ENCODE data around the gene NUMBL.

The NUMBL gene

GRCh38 chr19:40716031-40716481 is 25.6 kb upstream of the NUMBL start:
- peak; percentile 72 for DNase-seq (ENCODE audit: low spot score)

DNA sequence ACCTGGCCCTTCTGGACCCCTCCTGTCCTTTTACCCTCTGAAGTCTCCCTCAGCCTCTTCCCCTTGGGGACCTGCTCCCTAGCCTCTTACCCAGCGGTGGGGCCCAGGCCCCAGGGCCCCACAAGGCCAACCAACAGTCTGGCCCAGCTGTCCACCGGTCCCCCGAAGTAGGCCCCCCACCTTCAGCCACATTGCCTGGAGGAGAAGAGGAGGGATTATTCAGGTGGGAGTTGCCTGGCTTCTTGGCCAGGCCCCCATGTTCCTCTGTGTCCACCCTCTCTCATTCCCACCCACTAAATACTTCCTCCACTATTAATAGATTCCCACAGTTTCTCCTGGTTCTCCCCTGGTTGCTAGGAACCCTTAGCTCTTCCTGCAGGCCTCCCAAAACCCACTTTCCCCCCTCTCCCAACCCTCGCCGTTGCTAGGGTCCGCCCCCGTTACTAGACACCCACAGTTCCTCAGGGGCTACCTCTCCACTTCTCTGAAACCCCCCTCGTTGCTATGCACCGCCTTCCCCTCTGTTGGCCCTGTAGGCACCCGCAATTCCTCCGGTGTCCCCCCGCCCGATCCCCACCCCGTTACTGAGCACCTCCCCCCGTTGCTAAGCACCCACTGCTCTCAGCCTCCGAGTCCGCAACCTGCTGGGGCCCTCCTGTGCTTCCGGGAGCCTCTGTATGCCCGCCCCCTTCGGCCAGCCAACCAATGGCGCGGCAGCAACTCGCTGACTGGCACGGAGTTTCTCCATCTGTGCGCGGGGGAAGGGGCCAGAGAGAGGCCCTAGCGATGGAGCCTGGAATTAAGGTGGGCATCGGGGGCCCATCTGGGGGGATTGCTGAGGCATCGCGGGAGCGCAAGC is 24.2 kb upstream of the NUMBL start:
- DNase-seq (ENCODE audit: low spot score), result peak; percentile 96

- DNase-seq (ENCODE audit: low spot score), result no peak
These were observed 23.5 kb upstream of the NUMBL start for GRCh38 chr19:40713939-40714338.

DNA sequence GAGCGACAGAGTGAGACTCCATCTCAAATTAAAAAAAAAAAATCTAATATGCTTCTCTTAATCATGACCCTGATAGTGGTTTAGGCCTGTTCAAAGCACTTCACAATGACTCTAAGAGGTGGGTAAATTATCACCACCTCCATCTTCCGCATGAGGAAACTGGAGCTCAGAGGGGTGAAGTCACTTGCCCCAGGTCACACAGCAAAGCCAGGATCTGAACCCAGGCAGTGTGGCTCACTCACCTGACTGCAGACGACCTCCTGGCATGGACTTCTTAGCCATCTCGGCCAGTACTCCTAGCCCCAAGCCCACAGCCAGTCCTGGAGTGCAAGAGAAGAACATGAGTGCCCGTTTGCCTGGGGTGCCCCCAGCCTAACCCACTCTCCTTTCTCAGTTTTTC is 19.4 kb upstream of the NUMBL start:
- DNase-seq (ENCODE audit: low spot score), result no peak

GRCh38 chr19:40707615-40708014 is 17.2 kb upstream of the NUMBL start:
- DNase-seq (ENCODE audit: low spot score), result no peak

- DNase-seq (ENCODE audit: low spot score), result no peak
These were observed 15.6 kb upstream of the NUMBL start for GRCh38 chr19:40705950-40706619.

DNA sequence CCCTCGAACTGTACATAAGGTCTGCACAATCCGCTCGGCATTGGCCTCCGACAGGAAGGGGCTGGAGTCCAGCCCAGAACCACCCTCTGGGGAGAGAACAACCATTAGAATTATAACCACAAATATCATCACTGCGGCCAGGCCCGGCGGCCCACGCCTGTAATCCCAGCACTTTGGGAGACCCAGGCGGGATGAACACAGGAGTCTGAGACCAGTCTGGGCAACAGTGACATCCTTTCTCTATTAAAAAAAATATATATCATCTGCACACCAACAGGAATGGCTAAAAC is 14.9 kb upstream of the NUMBL start:
- no peak for DNase-seq (ENCODE audit: low spot score)

- no peak for DNase-seq (ENCODE audit: low spot score)
These were observed 14.3 kb upstream of the NUMBL start for GRCh38 chr19:40704491-40705361.

- no peak for DNase-seq (ENCODE audit: low spot score)
These were observed 12.7 kb upstream of the NUMBL start for GRCh38 chr19:40703029-40703755.

DNA sequence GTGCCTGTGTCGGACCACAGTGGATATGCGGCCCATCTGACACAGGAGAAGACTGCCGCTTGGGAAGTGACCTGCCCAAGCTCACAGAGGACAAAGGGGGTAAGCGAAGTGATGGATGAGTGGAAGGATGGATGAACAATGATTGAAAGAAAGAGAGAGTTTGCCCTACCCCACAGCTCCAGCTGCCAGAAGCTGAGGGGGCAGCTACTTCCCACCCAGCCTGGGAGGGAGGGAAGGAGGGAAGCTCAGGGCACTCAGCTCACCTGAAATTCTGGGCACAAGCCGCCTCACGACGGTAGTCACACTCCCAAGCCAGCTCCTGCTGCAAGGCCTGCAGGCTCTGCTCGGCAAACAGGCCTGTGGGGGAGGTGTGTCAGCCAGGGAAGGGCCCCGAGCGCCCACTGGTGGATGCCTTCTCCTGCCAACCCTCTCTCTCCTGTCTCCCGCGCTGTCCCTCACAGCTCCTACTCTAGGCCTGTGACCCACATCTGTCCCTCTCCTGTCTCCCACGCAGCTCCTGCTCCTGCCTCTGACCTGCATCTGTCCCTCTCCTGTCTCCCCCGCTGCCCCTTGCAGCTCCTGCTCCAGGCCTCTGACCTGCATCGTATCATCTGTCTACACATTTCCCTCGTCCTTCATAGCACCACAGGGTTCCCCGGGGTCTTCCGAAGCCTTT is 12.0 kb upstream of the NUMBL start:
- no peak for DNase-seq (ENCODE audit: low spot score)

DNA sequence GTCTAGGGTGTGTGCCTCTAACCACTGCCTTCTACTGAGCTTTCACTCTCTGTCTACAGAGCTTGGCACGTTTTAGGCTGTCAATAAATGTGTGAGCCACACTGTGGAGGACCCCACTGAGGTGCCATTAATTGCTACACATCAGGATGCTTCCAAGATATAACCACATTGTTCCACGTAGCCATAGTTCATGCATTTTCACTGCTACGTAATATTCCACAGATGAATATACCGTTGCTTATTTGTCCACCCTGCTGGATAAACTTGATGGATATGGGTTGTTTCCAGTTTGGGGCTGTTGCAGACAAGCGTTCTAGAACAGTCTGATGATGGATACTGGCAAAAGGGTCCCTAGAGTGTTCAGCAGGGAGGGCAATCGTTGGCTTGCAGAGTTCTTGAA is 11.3 kb upstream of the NUMBL start:
- DNase-seq (ENCODE audit: low spot score), result no peak

- DNase-seq (ENCODE audit: low spot score), result no peak
These were observed 9.6 kb upstream of the NUMBL start for GRCh38 chr19:40700083-40700482.

DNA sequence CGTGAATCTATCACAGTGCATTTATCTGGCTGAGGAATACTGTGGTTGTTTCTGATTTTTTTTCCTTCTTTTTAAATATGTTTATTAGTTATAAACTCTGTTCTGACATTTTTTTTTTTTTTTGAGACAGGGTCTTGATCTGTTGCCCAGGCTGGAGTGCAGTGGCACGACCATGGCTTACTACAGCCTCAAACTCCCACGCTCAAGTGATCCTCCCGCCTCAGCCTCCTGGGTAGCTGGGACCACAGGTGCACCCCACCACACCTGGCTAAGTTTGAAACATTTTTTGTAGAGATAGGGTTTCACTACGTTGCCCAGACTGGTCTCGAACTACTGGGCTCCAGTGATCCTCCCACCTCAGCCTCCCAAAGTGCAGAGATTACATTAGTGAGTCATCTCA is 6.6 kb upstream of the NUMBL start:
- DNase-seq (ENCODE audit: low spot score), result no peak

DNA sequence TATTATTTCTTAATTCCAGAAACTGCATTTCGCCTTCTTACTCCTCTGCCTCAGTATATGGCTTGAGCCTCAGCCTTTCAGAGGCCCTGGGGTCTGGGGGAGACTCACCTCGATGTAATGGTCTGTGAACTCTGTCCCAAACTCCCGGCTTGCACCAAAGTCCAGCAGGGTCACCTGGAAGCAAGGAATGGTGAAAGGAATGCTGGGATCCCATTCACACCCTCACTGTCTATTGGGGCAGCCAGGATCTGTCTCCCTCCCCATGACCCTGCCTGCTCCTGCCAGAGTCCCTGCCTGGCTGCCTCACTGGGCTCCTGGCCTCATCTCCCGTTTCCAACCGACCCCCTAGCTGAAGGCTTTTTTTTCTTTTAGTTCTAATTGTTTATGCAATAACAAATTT is 5.4 kb upstream of the NUMBL start:
- DNase-seq (ENCODE audit: low spot score), result no peak

- no peak for DNase-seq (ENCODE audit: low spot score)
These were observed 3.4 kb upstream of the NUMBL start for GRCh38 chr19:40693896-40694295.

GRCh38 chr19:40693150-40693788 is 2.8 kb upstream of the NUMBL start:
- no peak for DNase-seq (ENCODE audit: low spot score)

- no peak for DNase-seq (ENCODE audit: low spot score)
These were observed 1.7 kb upstream of the NUMBL start for GRCh38 chr19:40692212-40692551.

GRCh38 chr19:40691421-40692211 is 1.2 kb upstream of the NUMBL start:
- DNase-seq (ENCODE audit: low spot score), result no peak

DNA sequence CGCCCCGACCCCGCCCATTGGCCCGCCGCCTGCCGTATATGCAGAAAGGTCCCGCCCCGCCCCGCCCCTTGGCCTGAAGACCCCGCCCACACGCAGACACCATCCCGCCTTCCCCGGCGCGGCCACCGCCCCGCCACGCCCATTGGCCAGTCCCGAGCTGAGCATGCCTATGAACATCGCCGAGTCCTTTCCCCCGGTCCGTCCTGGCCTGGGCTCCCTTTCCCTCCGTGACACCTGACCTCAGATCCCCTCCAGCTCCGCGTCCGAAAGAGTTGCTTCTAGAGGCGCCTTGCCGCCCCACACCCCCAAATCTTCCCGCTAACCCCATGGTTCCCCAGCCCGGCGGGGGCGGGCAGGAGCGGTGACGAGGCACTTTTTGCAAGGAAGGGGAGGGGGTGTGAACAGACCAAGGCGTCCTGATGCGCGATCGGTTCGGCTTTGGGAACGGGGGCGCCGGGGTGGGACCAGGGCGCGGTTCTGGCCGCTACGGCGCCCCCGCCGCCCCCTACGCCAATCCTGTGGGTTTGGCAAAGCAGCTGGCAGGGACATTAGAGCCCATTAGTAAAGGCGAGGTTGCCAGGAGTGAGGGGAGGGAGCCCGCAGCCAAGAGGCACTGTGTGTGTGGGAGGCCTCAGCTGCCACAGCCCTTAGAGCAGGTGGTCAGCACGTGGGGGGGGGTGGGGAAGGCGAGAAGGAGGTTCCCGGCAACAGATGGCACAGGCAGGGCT is 406 bp upstream of the NUMBL start:
- DNase-seq (ENCODE audit: low spot score), result peak; percentile 97

All from hepatic stellate cell (primary cell).